ENCODE data around the gene MESP2.

The MESP2 gene

DNA sequence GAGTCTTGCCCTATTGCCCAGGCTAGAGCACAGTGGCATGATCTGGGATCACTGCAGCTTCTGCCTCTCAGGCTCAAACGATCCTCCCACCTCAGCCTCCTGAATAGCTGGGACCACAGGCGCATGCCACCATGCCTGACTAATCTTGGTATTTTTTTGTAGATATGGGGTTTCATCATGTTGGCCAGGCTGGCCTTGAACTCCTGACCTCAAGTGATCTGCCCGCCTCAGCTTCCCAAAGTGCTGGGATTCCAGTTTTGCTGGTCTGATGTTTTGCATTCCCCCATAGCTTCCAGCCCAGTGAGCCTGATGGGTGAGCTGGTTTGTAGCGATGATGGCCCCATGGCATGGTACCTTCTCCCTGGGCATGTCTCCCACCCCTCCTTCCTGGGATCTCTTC is 20.4 kb upstream of the MESP2 start:
- no peaks in the 10 kb centered on the region for H3K27me3 ChIP-seq (replicated peaks; ENCODE audit: control insufficient read depth, insufficient read depth, low read length, poor library complexity, severe bottlenecking)
- peaks cover 4% of the 10 kb centered on the region for H3K4me1 ChIP-seq (ENCODE audit: control insufficient read depth, insufficient read depth, low read length, poor library complexity, severe bottlenecking)
- no peaks in the 10 kb centered on the region for H3K9me3 ChIP-seq (ENCODE audit: control insufficient read depth, low read length)
- H3K4me3 ChIP-seq (ENCODE audit: insufficient read depth, low read depth, low read length, poor library complexity, severe bottlenecking): no peak overlapping the region
- no peak for DNase-seq
- no peak overlapping the region for H3K27ac ChIP-seq (ENCODE audit: insufficient read depth, low read length, poor library complexity, severe bottlenecking)
- no peaks in the 10 kb centered on the region for H3K36me3 ChIP-seq (ENCODE audit: control insufficient read depth, insufficient read depth, low read length)

DNA sequence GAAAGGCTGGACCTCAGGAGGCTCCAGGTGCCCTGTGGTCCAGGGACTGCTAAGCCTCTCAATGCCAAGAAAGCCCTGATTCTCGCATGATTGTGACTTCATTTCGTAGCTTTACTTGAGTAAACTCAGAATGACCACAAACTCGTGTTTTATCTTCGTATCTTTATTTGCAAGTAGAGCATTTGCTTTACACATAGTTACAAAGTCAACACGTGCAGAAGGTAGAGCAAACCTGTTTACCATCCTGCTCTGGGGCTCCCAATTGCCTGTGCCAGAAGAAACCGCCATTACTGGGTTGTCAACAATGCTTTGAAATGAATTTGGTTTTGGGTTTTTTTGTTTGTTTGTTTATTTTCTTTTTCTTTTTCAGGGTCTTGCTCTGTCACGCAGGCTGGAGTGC is 19.2 kb upstream of the MESP2 start:
- no peaks in the 10 kb centered on the region for H3K36me3 ChIP-seq (ENCODE audit: control insufficient read depth, insufficient read depth, low read length)
- no peaks in the 10 kb centered on the region for H3K27me3 ChIP-seq (replicated peaks; ENCODE audit: control insufficient read depth, insufficient read depth, low read length, poor library complexity, severe bottlenecking)
- no peaks in the 10 kb centered on the region for H3K4me1 ChIP-seq (ENCODE audit: control insufficient read depth, insufficient read depth, low read length, poor library complexity, severe bottlenecking)
- no peak for DNase-seq
- H3K4me3 ChIP-seq (ENCODE audit: insufficient read depth, low read depth, low read length, poor library complexity, severe bottlenecking): no peak overlapping the region
- no peak overlapping the region for H3K27ac ChIP-seq (ENCODE audit: insufficient read depth, low read length, poor library complexity, severe bottlenecking)
- H3K9me3 ChIP-seq (ENCODE audit: control insufficient read depth, low read length): no peaks in the 10 kb centered on the region

DNA sequence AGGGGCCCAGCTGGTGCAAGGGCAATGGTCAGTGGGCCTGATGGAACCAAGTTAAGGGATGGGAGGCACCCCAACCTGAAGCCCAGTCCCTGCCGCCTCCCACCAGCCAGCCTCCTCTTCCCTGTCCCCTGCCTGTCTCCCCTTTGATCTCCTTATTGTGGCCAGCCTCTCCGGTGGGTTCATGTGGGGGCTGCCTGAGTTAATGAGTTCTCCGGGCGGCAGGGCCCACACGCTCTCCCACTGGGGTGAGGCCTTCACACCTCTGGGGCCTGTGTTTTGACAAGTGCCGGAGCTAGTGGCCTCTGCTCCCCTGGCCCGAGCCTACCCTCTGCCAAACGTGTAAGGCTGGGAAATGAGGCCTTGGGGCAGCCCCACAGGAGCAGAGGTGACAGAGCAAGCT is 17.8 kb upstream of the MESP2 start:
- Histone ChIP-seq H3K36me3 (ENCODE audit: control insufficient read depth, insufficient read depth, low read length) (no peaks in the 10 kb centered on the region), H3K4me3 (ENCODE audit: insufficient read depth, low read depth, low read length, poor library complexity, severe bottlenecking) (no peak overlapping the region), H3K27ac (ENCODE audit: insufficient read depth, low read length, poor library complexity, severe bottlenecking) (no peak overlapping the region), H3K9me3 (ENCODE audit: control insufficient read depth, low read length) (no peaks in the 10 kb centered on the region), H3K27me3 (replicated peaks; ENCODE audit: control insufficient read depth, insufficient read depth, low read length, poor library complexity, severe bottlenecking) (no peaks in the 10 kb centered on the region), H3K4me1 (ENCODE audit: control insufficient read depth, insufficient read depth, low read length, poor library complexity, severe bottlenecking) (no peaks in the 10 kb centered on the region)
- DNase-seq: no peak

DNA sequence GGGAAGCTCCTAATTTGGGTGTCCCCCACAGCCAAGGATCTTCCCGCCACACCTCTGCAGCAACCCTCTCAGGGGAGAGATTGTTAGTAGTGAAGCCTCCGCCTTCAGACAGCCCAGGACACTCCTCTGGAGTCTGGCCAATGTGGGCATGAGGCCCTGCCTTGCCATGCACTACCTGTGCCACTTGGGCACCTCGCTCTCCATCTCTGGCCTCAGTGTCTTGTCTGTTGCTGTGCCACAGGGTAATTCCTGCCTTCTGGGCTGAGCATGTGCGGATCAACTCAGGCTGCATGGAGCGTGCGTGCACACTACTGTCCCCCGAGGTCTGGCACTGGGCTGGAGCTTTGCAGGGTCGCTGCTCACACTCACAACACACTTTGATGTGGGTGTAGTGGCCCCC is 17.2 kb upstream of the MESP2 start:
- Histone ChIP-seq H3K4me1 (ENCODE audit: control insufficient read depth, insufficient read depth, low read length, poor library complexity, severe bottlenecking) (no peaks in the 10 kb centered on the region), H3K27ac (ENCODE audit: insufficient read depth, low read length, poor library complexity, severe bottlenecking) (no peak overlapping the region), H3K4me3 (ENCODE audit: insufficient read depth, low read depth, low read length, poor library complexity, severe bottlenecking) (no peak overlapping the region)

DNA sequence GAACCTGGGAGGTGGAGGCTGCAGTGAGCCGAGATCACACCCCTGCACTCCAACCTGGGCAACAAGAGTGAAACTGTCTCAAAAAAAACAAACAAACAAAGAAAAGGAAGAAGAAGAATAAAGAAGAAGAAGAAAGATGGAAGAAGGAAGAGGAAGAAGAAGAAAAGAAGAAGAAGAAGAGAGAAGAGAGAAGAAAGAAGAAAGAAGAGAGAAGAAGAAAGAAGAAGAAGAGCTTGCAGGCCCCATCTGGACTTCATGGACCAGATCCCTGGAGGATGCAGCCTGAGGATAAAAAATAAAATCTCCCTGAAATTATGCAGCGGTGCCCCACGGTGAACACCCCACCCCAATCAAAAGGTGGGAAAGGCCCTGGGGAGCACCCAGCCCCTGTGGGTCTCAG is 16.3 kb upstream of the MESP2 start:
- Histone ChIP-seq H3K9me3 (ENCODE audit: control insufficient read depth, low read length) (no peaks in the 10 kb centered on the region), H3K4me3 (ENCODE audit: insufficient read depth, low read depth, low read length, poor library complexity, severe bottlenecking) (no peak overlapping the region), H3K36me3 (ENCODE audit: control insufficient read depth, insufficient read depth, low read length) (no peaks in the 10 kb centered on the region), H3K27me3 (replicated peaks; ENCODE audit: control insufficient read depth, insufficient read depth, low read length, poor library complexity, severe bottlenecking) (no peaks in the 10 kb centered on the region), H3K27ac (ENCODE audit: insufficient read depth, low read length, poor library complexity, severe bottlenecking) (no peak overlapping the region), H3K4me1 (ENCODE audit: control insufficient read depth, insufficient read depth, low read length, poor library complexity, severe bottlenecking) (no peaks in the 10 kb centered on the region)
- DNase-seq: no peak

More for the DNA sequence above, 17.2 kb upstream of the MESP2 start:
- Histone ChIP-seq H3K27me3 (replicated peaks; ENCODE audit: control insufficient read depth, insufficient read depth, low read length, poor library complexity, severe bottlenecking) (no peaks in the 10 kb centered on the region), H3K9me3 (ENCODE audit: control insufficient read depth, low read length) (no peaks in the 10 kb centered on the region), H3K36me3 (ENCODE audit: control insufficient read depth, insufficient read depth, low read length) (no peaks in the 10 kb centered on the region)
- DNase-seq: no peak

DNA sequence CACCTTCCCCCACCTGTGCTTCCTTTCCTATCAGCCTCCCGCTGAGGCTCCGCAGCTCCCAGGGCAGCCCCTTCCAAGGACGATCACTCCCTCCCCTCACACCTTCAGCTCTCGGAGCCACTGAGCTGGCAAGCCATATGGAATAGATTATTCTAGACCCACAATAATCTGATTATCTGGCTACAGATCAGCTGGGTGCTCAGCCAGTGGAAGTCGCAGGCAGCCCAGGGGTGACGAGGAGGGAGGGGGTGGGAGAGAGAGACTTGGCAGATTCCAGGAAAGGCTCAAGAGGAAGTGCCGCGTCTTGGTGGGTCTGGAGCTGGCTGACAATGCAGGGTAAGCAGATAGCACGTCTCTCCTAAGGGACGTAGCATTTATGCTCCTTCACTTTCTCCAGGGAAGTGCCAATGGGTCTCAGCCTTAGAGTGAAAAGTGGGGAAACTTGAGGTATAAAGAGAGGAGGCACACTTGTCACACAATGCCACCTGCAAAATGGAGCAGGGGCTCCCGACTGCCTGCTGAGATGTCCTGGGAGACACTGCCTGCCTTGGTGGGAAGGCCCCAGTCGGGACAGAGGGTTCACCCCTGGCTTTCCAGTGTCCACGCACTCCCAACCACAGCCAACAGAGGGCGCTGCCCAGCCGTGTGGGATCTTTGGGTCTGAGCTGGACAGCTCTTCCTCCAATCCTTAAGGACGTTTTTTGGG is 15.7 kb upstream of the MESP2 start:
- H3K9me3 ChIP-seq (ENCODE audit: control insufficient read depth, low read length): no peaks in the 10 kb centered on the region
- H3K27ac ChIP-seq (ENCODE audit: insufficient read depth, low read length, poor library complexity, severe bottlenecking): no peak overlapping the region
- no peak overlapping the region for H3K4me3 ChIP-seq (ENCODE audit: insufficient read depth, low read depth, low read length, poor library complexity, severe bottlenecking)
- peak; percentile 24 to 41 (median 28) for DNase-seq
- H3K4me1 ChIP-seq (ENCODE audit: control insufficient read depth, insufficient read depth, low read length, poor library complexity, severe bottlenecking): no peaks in the 10 kb centered on the region
- no peaks in the 10 kb centered on the region for H3K36me3 ChIP-seq (ENCODE audit: control insufficient read depth, insufficient read depth, low read length)
- H3K27me3 ChIP-seq (replicated peaks; ENCODE audit: control insufficient read depth, insufficient read depth, low read length, poor library complexity, severe bottlenecking): no peaks in the 10 kb centered on the region

DNA sequence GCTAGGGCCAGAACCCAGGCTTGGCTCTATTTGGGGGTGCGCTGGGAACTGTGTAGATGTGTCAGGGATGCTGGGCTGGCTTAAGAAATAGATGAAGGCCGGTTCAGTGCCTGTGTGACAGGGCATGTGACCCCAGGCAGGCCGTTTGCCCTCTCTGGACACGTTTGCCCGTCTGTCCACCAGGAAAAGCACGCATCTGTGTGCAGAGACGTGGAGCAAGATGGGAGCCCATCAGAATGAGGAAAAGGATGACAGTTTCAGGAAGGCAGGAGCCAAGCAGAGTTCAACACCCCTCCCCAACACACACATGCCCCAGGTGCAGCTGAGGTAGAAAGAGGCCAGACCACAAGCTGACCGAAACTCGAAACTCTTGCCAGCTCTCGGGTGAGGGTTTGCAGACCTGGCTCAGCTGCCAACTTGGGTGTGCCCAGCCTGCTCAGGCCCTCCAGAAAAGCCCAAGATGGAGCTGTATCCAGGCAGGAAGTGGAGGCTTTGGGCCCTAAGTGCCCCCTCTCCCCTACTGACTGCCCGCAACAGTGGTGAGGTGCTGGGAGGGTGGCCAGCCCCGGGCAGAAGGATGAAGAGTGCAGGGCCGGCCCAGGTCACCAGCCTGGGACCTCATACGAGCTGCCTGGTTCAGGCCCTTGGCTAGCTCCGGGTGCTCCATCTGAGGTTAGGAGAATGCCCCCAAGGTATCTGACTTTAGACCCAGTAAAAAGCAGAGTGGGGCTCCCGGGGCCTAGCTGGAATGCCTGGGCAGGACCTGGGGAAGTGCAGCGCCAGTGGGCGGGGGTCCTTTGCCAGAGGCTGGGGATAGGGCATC is 14.9 kb upstream of the MESP2 start:
- no peaks in the 10 kb centered on the region for H3K9me3 ChIP-seq (ENCODE audit: control insufficient read depth, low read length)
- H3K4me3 ChIP-seq (ENCODE audit: insufficient read depth, low read depth, low read length, poor library complexity, severe bottlenecking): no peak overlapping the region
- H3K27ac ChIP-seq (ENCODE audit: insufficient read depth, low read length, poor library complexity, severe bottlenecking): no peak overlapping the region
- H3K4me1 ChIP-seq (ENCODE audit: control insufficient read depth, insufficient read depth, low read length, poor library complexity, severe bottlenecking): no peaks in the 10 kb centered on the region
- no peak for DNase-seq
- no peaks in the 10 kb centered on the region for H3K27me3 ChIP-seq (replicated peaks; ENCODE audit: control insufficient read depth, insufficient read depth, low read length, poor library complexity, severe bottlenecking)
- no peaks in the 10 kb centered on the region for H3K36me3 ChIP-seq (ENCODE audit: control insufficient read depth, insufficient read depth, low read length)

DNA sequence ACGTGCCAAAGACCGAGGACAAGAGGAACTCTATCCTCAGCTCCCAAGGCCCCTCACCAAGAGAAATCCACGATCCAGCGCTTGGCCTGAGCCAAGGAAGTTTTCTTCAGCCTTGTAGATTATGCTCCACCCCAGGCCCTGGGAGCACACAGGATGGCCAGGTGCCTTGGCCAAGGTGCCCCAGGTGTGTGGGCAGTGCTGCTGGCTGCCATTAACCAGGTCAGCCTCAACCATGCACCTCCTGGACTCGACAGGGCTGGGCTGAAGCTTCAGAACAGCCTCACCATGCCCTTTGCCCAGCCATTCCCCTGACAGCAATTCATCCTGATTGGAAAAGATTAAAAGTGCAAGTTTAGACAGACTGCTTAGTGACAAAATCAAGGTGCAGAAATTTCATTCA is 14.2 kb upstream of the MESP2 start:
- Histone ChIP-seq H3K27me3 (replicated peaks; ENCODE audit: control insufficient read depth, insufficient read depth, low read length, poor library complexity, severe bottlenecking) (no peaks in the 10 kb centered on the region), H3K4me1 (ENCODE audit: control insufficient read depth, insufficient read depth, low read length, poor library complexity, severe bottlenecking) (no peaks in the 10 kb centered on the region), H3K36me3 (ENCODE audit: control insufficient read depth, insufficient read depth, low read length) (no peaks in the 10 kb centered on the region), H3K9me3 (ENCODE audit: control insufficient read depth, low read length) (no peaks in the 10 kb centered on the region), H3K4me3 (ENCODE audit: insufficient read depth, low read depth, low read length, poor library complexity, severe bottlenecking) (no peak overlapping the region), H3K27ac (ENCODE audit: insufficient read depth, low read length, poor library complexity, severe bottlenecking) (no peak overlapping the region)
- no peak for DNase-seq

DNA sequence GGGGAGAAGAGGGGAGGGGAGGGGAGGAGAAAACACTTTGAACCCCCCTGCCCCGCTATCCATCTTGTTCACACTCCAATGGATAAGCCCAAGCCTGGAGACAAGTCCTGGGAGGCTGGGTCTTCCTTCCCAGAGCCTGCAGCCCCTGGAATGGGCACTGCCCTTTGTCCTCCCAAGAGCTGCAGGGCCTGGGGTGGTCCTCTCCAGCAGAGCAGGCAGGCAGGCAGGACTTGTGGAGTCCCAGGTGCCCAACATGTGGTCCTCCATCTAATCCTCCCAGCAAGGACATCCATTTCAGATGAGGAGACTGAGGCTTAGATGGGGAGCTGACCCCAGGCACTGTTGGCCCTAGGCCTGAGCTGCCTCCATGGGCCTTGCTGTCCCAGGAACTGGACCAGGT is 10.4 kb upstream of the MESP2 start:
- no peaks in the 10 kb centered on the region for H3K36me3 ChIP-seq (ENCODE audit: control insufficient read depth, insufficient read depth, low read length)
- no peak overlapping the region for H3K27ac ChIP-seq (ENCODE audit: insufficient read depth, low read length, poor library complexity, severe bottlenecking)
- no peak overlapping the region for H3K4me3 ChIP-seq (ENCODE audit: insufficient read depth, low read depth, low read length, poor library complexity, severe bottlenecking)
- H3K27me3 ChIP-seq (replicated peaks; ENCODE audit: control insufficient read depth, insufficient read depth, low read length, poor library complexity, severe bottlenecking): no peaks in the 10 kb centered on the region
- H3K4me1 ChIP-seq (ENCODE audit: control insufficient read depth, insufficient read depth, low read length, poor library complexity, severe bottlenecking): no peaks in the 10 kb centered on the region
- H3K9me3 ChIP-seq (ENCODE audit: control insufficient read depth, low read length): no peaks in the 10 kb centered on the region
- DNase-seq: no peak

All from effector memory CD4-positive, alpha-beta T cell (primary cell).